NCI-H1930 (cell line): ENCODE measurements around the gene MYCBPAP.
A peak's percentile ranks its signal among the peaks of the same experiment; 100 is the strongest.

Experiments
- DNase-seq, 2 experiments: peaks; one replicate each; lab custom pipeline; 2025; lab: John Stamatoyannopoulos, UW

The MYCBPAP gene

GRCh38 chr17:50491505-50491904 is 16.7 kb upstream of the MYCBPAP start:
- no peak for DNase-seq

- no peak for DNase-seq
Observed at GRCh38 chr17:50492214-50492613, 16.0 kb upstream of the MYCBPAP start.

- no peak for DNase-seq
Observed at GRCh38 chr17:50493744-50494143, 14.5 kb upstream of the MYCBPAP start.

DNA sequence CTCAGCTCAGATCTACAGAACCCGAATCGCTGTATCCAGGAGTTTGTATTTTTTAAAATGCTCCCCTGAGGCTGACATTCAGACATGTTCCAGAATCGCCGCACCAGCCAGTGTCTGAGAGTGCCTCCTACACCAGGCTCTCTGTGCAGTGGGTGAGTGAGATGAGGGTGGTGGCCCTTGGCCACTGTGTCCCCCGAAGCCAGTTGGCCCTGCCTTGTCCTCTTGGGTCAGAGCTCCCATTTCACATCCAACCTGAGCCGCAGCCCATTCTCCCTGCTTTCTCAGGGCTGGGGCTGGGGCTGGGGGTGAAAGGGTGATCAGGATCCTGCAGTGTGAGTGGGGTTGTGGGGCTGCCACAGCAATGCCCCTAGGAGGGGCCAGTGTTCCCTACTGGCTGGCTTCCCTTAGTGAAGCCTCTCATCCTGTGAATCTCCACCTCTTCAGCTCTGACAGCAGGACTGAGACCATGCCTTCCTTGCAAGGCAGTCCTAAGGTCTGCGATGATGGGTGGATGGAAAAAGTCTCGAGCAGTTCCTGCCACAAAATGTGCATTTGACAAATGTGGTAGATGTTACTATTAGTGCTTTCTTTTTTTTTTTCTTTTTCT is 12.9 kb upstream of the MYCBPAP start:
- DNase-seq: no peak

DNA sequence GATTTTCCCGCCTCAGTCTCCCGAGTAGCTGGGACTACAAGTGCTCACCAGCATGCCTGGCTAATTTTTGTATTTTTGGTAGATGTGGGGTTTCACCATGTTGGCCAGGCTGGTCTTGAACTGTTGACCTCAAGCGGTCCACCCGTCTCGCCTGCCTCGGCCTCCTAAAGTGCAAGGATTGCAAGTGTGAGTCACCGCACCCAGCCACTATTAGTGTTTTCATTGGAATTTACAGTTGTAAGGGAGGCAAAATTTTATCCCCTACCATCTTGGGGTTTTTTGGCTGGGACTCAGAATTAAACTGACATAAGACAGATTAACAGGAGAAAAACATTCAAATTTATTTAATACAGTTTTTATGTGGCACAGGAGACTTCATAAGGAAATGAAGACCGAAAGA is 12.3 kb upstream of the MYCBPAP start:
- no peak for DNase-seq

DNA sequence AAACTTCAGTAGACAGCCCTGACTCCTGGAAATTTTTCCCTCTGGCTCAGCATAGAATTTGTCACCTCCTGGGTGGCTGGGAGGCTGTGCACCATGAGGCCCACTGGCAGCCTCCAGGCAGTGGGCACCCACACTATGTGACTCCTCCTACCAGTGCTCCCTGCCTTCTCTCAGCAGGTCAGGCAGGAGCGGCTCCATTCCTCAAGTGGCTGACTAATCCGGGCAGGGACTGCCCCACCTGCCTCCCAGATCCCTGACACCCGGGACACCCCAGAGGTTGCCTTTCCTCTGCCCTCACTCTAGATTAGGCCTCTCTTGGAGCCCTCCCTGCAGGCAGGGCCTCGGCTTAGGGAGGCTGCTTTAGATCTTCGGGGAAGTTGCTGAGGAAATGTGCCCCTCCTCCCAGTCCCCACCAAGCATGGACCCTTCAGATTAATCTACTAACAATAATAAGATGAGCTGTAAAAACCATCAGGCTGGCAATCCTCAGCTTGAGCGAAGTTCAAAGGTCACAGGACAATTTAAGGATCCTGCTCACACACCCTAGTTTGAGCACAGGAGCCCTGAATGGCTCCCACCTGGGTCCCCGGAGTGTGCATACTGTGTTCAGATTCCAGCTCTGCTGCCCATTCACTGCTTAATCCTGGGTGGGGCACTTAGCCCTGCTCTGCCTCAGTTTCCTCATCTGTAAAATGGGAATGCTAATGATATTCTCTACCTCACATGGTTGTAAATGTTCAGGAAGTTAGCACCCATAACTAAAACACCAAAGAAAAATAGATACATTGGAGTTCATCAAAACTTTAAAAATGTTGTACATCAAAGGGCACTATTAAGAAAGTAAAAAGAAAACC is 10.0 kb upstream of the MYCBPAP start:
- no peak for DNase-seq

- no peak for DNase-seq
Observed at GRCh38 chr17:50499270-50499669, 9.0 kb upstream of the MYCBPAP start.

DNA sequence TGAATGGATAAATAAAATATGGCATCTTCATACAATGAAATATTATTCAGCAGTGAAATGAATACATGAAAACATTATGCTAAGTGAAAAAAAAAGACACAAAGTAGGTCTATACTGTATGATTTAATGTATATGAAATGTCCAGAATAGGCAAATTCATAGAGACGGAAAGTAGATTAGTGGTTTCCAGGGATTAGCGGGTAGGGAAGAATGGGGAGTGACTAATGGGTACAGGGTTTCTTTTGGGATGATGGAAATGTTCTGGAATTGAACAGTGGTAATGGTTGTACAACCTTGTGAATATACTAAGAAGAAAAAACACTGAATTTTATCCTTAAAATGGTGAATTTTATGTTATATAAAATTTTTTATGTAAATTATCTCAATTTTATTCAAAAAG is 8.5 kb upstream of the MYCBPAP start:
- DNase-seq: no peak

- peak in 1 of 2 experiments; percentile 6 for DNase-seq
Observed at GRCh38 chr17:50501054-50501453, 7.2 kb upstream of the MYCBPAP start.

GRCh38 chr17:50502301-50502990 is 5.8 kb upstream of the MYCBPAP start:
- no peak for DNase-seq

- no peak for DNase-seq
Observed at GRCh38 chr17:50505591-50506130, 2.6 kb upstream of the MYCBPAP start.

DNA sequence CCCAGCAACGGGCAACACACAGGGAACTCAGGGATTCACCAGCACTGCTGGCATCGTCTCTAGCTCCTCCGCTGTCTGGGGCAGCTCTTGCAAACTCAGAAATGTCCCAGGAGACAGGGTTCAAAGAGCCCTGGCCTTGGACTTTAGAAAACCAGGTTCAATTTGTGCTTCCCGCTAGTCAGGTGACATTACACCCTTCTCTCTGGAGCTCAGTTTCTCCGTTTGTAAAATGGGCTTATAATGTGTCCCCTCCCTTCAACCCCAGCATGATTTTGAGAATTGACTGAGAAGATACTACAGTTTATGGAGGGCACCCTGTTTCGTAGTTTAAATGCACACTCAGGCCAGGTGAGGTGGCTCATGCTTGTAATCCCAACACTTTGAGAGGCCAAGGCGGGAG is 1.9 kb upstream of the MYCBPAP start:
- DNase-seq: no peak

GRCh38 chr17:50508573-50509460 is 578 bp downstream of the MYCBPAP start:
- no peak for DNase-seq

DNA sequence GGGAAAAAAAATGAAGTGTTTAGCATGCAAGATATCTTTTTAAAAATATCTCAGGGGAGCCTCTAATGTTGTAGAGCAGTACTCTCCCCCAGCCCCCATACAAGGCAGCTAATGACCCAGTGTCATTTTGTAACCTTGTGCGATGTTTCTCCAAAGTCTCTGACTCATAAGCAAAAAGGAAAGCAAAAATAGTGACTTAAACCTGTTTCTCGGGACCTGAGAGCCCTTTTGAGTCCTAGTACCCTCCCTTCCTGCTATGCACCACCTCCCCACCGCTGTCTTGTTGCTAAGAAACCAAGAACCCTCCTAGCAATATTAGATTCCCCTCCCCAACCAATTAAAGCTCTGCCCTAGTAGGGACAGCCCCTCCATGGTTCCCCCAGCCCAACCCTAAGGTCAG is 2.8 kb downstream of the MYCBPAP start:
- DNase-seq: no peak

DNA sequence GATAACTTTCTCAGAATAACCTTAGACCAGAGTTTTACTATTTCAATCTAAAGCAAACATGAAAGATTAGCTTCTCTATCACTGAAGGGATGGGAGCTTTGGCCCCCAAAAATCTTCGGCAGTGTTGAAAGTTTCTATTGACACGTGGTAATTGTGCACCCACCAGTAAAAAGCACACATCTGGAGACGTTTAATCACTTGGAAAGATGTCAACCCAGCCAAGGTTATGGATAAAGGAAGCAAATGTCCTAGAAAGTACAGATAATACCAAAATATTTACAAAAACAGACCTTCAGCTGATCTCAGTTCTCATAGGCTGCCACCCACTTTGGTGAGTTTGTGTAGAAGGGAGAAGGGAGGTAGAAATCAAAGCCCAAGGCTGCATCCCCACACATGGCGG is 5.3 kb downstream of the MYCBPAP start:
- DNase-seq: no peak

- DNase-seq: no peak
Observed at GRCh38 chr17:50514388-50514787, 6.1 kb downstream of the MYCBPAP start.

DNA sequence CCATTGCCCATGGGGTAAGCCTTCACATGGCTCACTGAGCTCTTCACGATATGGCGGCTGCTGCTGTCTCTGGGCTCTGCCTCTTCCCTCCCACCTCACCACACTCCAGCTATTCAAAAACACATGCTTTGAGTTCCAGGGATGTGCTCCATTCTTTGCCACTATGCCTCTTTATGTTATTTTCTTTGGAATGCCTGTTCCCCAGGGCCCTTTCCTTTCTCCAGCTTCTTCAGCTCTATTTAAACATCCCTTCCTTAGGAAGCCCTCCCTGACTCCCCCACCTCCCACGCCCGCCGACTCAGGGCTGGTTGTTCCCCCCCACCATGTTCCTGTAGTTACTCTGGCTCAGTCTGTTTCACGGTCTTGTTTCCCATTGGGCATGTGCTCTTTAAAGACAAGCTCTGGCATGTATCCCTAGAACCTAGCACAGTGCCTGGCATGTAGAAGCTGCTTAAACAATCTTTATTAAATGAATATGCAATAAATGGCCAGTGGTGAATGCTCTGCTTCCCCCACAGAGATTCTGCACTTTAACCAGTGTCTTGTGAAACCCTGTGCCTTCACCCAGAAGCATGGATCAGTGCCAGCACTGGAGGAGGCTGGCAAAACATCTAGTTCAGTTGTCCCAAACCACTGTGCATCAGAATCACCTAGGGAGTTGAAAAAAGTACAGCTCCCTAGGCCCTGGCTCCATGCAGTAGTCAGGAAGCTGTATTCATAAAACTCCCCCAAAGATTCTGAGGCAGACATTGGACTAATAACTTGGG is 6.9 kb downstream of the MYCBPAP start:
- DNase-seq: no peak

DNA sequence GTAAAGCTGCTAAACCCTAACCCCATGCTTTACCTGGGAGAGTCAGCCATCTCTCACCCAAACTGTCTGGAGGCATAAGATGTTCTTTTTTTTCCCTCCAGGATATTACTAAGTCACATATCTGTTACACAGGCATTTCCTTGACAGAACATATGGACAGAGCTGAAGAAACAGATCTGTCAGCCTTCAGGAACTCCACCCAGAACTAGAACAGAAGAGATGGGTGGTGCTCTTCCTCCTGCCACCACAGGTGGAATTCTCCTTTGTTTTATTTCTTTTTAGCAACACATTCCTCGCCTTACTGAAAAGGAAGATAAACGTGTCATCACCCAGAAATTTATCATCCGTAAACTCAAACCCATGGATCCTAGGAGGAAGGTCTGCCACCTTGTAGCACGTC is 8.8 kb downstream of the MYCBPAP start:
- DNase-seq: no peak

DNA sequence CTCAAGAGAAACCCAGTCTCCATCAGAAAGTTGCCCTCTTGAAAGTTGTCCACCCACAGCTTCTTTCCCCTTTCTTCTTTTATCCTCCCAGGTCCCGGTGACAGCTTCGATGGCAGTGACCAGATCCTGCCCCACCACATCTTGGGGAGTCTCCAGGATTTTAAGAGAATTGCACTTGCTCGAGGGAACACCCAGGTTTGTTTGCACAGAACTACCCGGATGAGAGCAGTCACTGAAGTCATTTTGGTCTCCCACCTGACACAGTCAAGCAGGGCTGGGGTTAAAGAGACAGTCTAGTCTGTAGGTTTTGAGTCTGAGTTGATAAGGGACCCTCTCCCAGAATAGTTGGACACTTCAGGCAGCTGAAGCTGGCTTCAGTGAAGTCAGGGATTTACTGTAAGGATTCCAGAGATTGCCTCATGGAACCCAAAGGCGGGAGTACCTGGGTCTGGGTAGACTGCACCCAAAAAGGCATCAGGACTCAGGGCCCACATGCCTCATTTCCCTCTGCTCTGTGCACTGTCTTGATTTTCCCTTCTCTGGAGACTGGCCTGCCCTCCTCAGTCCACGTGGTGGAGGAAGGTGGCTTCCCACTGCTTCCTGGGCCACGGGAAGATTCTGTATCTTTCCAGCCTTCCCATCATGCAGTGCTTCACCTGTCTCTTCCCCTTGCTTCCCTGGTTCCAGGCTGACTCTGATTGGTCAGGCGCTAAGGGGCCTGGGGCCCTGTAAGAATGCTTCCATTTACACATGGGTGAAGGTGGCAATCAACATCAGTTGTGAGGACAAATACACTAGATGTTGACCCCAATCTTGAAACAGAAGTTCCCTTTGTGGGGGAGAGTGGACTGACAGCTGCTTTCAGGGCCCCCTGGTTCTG is 9.5 kb downstream of the MYCBPAP start:
- DNase-seq: no peak
